Measurements from ENCODE around the gene HTT-AS.
"Not testable (repeated sequence)": the region's sequence is repeated elsewhere in the genome, so short reads cannot be mapped to it uniquely, and the experiment has no call there.

HTT-AS gene

GRCh38 chr4:3060946-3061345, 13.4 kb downstream of the HTT-AS start:
- H3K27ac ChIP-seq (ENCODE audit: low read depth, low read length): no peak overlapping the region
- no peak overlapping the region for H3K9ac ChIP-seq (ENCODE audit: low read length in 5 of 5)
- H3K9me3 ChIP-seq (ENCODE audit: control insufficient read depth in 5 of 5, low read length in 5 of 5): peaks cover 0 to 4% (median 0%) of the 10 kb centered on the region in 5 donors
- peaks cover 0 to 7% (median 7%) of the 10 kb centered on the region in 5 donors for H3K4me1 ChIP-seq (ENCODE audit: control insufficient read depth in 5 of 5, insufficient read depth in 5 of 5, low read length in 5 of 5)
- H3K4me3 ChIP-seq (ENCODE audit: low read depth in 1 of 5, low read length in 5 of 5): no peak overlapping the region
- no peaks in the 10 kb centered on the region for H3K36me3 ChIP-seq (ENCODE audit: control insufficient read depth in 5 of 5, insufficient read depth in 5 of 5, low read length in 5 of 5)
- H3K27me3 ChIP-seq (ENCODE audit: control insufficient read depth in 5 of 5, insufficient read depth in 4 of 5, low read length in 5 of 5): no peaks in the 10 kb centered on the region

- Histone ChIP-seq H3K4me3 (ENCODE audit: low read depth in 1 of 5, low read length in 5 of 5) (no peak overlapping the region), H3K9me3 (ENCODE audit: control insufficient read depth in 5 of 5, low read length in 5 of 5) (peaks cover 0 to 5% (median 0%) of the 10 kb centered on the region in 5 donors), H3K27ac (ENCODE audit: low read depth, low read length) (no peak overlapping the region), H3K4me1 (ENCODE audit: control insufficient read depth in 5 of 5, insufficient read depth in 5 of 5, low read length in 5 of 5) (peaks cover 0 to 7% (median 7%) of the 10 kb centered on the region in 5 donors), H3K36me3 (ENCODE audit: control insufficient read depth in 5 of 5, insufficient read depth in 5 of 5, low read length in 5 of 5) (no peaks in the 10 kb centered on the region), H3K27me3 (ENCODE audit: control insufficient read depth in 5 of 5, insufficient read depth in 4 of 5, low read length in 5 of 5) (no peaks in the 10 kb centered on the region), H3K9ac (ENCODE audit: low read length in 5 of 5) (no peak overlapping the region)
Observed at GRCh38 chr4:3059943-3060342, 14.4 kb downstream of the HTT-AS start.

DNA sequence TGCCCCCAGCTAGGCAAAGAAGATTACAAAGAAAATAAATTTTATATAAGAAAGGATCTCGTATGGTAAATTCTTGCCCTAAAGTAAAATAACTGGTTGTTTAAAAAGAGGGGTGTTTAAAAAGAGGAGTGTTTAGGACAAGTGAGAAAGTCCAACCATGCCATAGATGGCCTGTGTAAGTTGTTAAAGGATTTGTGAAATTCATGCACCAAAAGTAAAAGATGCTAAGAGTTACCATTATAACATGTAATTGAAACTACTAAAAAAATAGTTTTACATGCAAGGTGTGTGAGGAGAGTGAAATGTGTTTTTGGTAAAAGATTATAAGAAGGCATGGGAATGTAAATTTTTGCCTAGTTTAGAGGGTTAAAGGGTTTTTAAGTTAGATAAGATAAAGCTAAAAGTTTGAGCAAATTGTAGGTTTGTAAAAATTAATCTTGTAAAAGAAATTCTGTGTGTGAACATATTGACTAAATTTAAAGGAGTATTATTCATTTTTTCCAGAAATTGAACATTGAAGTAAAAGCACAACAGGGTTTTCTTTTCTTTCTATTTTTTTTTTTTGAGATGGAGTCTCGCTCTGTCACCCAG, 20.1 kb downstream of the HTT-AS start:
- H3K4me3 ChIP-seq (ENCODE audit: low read depth in 1 of 5, low read length in 5 of 5): no peak overlapping the region
- H3K27me3 ChIP-seq (ENCODE audit: control insufficient read depth in 5 of 5, insufficient read depth in 4 of 5, low read length in 5 of 5): no peaks in the 10 kb centered on the region
- peaks cover 0 to 7% (median 0%) of the 10 kb centered on the region in 5 donors for H3K4me1 ChIP-seq (ENCODE audit: control insufficient read depth in 5 of 5, insufficient read depth in 5 of 5, low read length in 5 of 5)
- H3K9ac ChIP-seq (ENCODE audit: low read length in 5 of 5): no peak overlapping the region
- no peak overlapping the region for H3K27ac ChIP-seq (ENCODE audit: low read depth, low read length)
- H3K9me3 ChIP-seq (ENCODE audit: control insufficient read depth in 5 of 5, low read length in 5 of 5): peaks cover 0 to 5% (median 0%) of the 10 kb centered on the region in 5 donors
- no peaks in the 10 kb centered on the region for H3K36me3 ChIP-seq (ENCODE audit: control insufficient read depth in 5 of 5, insufficient read depth in 5 of 5, low read length in 5 of 5)

DNA sequence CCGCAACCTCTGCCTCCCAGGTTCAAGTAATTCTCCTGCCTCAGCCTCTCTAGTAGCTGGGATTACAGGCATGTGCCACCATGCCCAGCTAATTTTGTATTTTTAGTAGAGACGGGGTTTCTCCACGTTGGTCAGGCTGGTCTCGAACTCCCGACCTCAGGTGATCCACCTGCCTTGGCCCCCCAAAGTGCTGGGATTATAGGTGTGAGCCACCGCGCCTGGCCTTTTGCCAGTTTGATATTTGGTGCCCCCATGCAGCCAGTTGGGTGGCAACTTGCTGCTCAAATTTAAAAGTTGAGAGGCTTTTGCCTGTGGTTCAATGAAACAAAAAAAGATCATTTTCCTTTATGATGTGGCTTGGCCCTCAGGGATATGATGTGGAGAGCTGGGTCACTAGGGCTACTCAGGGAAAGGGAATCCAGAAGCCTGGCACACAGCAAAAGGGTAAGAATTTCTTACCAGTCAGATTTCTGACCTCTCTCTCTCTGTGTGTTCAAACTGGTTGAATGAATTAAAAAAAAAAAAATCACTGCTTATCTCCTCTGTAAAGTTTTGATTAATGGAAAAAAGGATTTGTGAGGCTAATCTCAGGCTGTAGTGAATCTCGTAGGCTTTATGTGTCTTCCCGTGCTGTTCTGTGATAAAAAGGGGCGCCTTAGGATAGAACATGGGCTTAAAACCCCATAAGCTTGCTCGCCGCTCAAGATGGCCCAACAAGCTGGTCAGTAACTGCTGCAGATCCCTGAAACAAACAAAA, 23.0 kb downstream of the HTT-AS start:
- not testable (repeated sequence) for H3K4me3 ChIP-seq (ENCODE audit: low read depth in 1 of 5, low read length in 5 of 5); H3K27me3 ChIP-seq (ENCODE audit: control insufficient read depth in 5 of 5, insufficient read depth in 4 of 5, low read length in 5 of 5); H3K36me3 ChIP-seq (ENCODE audit: control insufficient read depth in 5 of 5, insufficient read depth in 5 of 5, low read length in 5 of 5); H3K9ac ChIP-seq (ENCODE audit: low read length in 5 of 5); H3K4me1 ChIP-seq (ENCODE audit: control insufficient read depth in 5 of 5, insufficient read depth in 5 of 5, low read length in 5 of 5); H3K27ac ChIP-seq (ENCODE audit: low read depth, low read length); H3K9me3 ChIP-seq (ENCODE audit: control insufficient read depth in 5 of 5, low read length in 5 of 5)

GRCh38 chr4:3047464-3048286, 26.7 kb downstream of the HTT-AS start:
- Histone ChIP-seq H3K4me3 (ENCODE audit: low read depth in 1 of 5, low read length in 5 of 5) (peak overlapping the region in 3 of 5 donors; percentile 27 to 50 (median 36)), H3K27ac (ENCODE audit: low read depth, low read length) (no peak overlapping the region), H3K4me1 (ENCODE audit: control insufficient read depth in 5 of 5, insufficient read depth in 5 of 5, low read length in 5 of 5) (peaks cover 0 to 14% (median 2%) of the 10 kb centered on the region in 5 donors), H3K36me3 (ENCODE audit: control insufficient read depth in 5 of 5, insufficient read depth in 5 of 5, low read length in 5 of 5) (no peaks in the 10 kb centered on the region), H3K9me3 (ENCODE audit: control insufficient read depth in 5 of 5, low read length in 5 of 5) (no peaks in the 10 kb centered on the region), H3K9ac (ENCODE audit: low read length in 5 of 5) (no peak overlapping the region), H3K27me3 (ENCODE audit: control insufficient read depth in 5 of 5, insufficient read depth in 4 of 5, low read length in 5 of 5) (no peaks in the 10 kb centered on the region)

DNA sequence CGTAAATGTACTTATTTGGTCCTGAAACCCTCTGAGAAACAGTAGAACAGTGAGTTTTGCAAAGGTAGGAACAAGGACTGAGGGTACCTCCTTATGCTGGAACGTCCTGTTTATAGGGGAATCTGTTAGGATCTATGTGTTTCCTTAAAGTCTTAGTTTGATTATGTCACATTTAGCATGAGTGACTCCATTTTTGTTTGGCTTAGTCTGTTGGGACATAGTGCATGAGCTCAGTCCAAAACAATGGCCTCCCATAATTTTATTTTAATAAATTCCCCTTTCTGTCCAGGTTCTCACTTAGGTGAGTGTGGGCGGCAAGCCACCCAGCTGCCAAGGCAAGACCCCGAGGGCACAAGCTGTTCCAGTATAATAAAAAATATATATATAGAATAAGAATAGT, 27.7 kb downstream of the HTT-AS start:
- Histone ChIP-seq H3K4me1 (ENCODE audit: control insufficient read depth in 5 of 5, insufficient read depth in 5 of 5, low read length in 5 of 5) (peaks cover 5 to 25% (median 13%) of the 10 kb centered on the region in 5 donors), H3K9ac (ENCODE audit: low read length in 5 of 5) (no peak overlapping the region), H3K4me3 (ENCODE audit: low read depth in 1 of 5, low read length in 5 of 5) (no peak overlapping the region), H3K36me3 (ENCODE audit: control insufficient read depth in 5 of 5, insufficient read depth in 5 of 5, low read length in 5 of 5) (no peaks in the 10 kb centered on the region), H3K9me3 (ENCODE audit: control insufficient read depth in 5 of 5, low read length in 5 of 5) (no peaks in the 10 kb centered on the region), H3K27me3 (ENCODE audit: control insufficient read depth in 5 of 5, insufficient read depth in 4 of 5, low read length in 5 of 5) (no peaks in the 10 kb centered on the region), H3K27ac (ENCODE audit: low read depth, low read length) (no peak overlapping the region)

DNA sequence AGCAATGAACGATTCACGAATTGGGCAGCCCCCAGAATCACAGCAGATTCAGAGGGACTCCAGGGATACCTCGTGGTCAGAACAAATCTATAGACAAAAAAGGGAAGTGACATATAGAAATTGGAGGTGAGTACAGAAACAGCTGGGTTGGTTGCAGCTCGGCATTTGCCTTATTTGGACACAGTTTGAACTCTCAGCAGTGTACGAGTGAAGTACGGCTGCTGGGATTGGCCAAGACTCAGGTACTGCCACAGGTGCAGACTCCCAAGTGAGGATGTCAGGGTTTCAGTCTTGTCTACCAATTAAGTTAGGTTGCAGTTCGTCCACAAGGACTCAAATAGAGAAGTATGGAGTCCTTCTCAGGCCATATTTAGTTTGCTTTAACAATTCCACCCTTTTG, 28.2 kb downstream of the HTT-AS start:
- H3K9ac ChIP-seq (ENCODE audit: low read length in 5 of 5): no peak overlapping the region
- H3K9me3 ChIP-seq (ENCODE audit: control insufficient read depth in 5 of 5, low read length in 5 of 5): no peaks in the 10 kb centered on the region
- H3K27ac ChIP-seq (ENCODE audit: low read depth, low read length): no peak overlapping the region
- H3K4me1 ChIP-seq (ENCODE audit: control insufficient read depth in 5 of 5, insufficient read depth in 5 of 5, low read length in 5 of 5): peaks cover 5 to 30% (median 17%) of the 10 kb centered on the region in 5 donors
- H3K4me3 ChIP-seq (ENCODE audit: low read depth in 1 of 5, low read length in 5 of 5): no peak overlapping the region
- no peaks in the 10 kb centered on the region for H3K27me3 ChIP-seq (ENCODE audit: control insufficient read depth in 5 of 5, insufficient read depth in 4 of 5, low read length in 5 of 5)
- no peaks in the 10 kb centered on the region for H3K36me3 ChIP-seq (ENCODE audit: control insufficient read depth in 5 of 5, insufficient read depth in 5 of 5, low read length in 5 of 5)

DNA sequence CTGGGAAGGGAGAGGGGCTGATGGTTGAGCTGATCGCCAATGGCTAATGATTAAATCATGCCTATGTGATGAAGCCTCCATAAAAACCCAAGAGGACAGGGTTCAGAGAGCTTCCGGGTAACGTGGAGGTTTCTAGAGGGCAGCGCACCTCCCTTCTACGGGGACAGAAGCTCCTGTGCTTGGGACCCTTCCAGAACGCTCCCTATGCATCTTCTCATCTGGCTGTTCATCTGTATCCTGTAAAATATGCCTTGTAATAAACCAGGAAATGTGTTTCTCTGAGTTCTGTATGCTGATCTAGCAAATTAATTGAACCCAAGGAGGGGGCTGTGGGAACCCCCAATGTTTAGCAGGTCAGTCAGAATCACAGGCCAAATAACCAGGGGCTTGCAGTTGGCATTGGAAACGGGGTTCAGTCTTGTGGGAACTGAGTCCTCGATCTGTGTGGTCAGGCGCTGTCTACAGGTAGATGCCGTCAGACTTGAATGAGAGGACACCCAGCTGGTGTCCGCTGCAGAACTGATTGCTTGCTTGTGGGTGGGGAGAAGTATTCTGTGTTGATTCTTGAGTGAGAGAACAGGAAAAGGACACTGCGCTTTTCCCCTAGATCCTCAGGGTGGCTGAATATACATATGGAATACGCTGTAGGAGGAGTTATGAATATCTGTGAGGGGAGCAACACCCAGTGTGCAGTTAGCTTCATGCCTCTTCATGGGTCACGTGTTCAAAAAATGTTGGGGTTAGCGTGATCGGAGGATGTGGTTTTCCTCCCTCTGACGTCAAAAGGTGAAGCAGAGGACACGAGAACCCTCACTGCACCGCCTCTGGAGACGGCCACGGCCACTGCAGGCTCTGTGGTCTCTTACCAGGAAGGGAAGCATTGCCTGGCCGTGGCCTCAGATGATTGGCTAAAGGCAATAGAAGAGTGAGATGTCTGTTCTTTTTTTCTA, 29.2 kb downstream of the HTT-AS start:
- H3K27me3 ChIP-seq (ENCODE audit: control insufficient read depth in 5 of 5, insufficient read depth in 4 of 5, low read length in 5 of 5): no peaks in the 10 kb centered on the region
- no peak overlapping the region for H3K4me3 ChIP-seq (ENCODE audit: low read depth in 1 of 5, low read length in 5 of 5)
- no peaks in the 10 kb centered on the region for H3K36me3 ChIP-seq (ENCODE audit: control insufficient read depth in 5 of 5, insufficient read depth in 5 of 5, low read length in 5 of 5)
- H3K27ac ChIP-seq (ENCODE audit: low read depth, low read length): no peak overlapping the region
- no peaks in the 10 kb centered on the region for H3K9me3 ChIP-seq (ENCODE audit: control insufficient read depth in 5 of 5, low read length in 5 of 5)
- peaks cover 5 to 35% (median 22%) of the 10 kb centered on the region in 5 donors for H3K4me1 ChIP-seq (ENCODE audit: control insufficient read depth in 5 of 5, insufficient read depth in 5 of 5, low read length in 5 of 5)
- no peak overlapping the region for H3K9ac ChIP-seq (ENCODE audit: low read length in 5 of 5)

GRCh38 chr4:3043282-3044020, 30.9 kb downstream of the HTT-AS start:
- H3K36me3 ChIP-seq (ENCODE audit: control insufficient read depth in 5 of 5, insufficient read depth in 5 of 5, low read length in 5 of 5): no peaks in the 10 kb centered on the region
- H3K27ac ChIP-seq (ENCODE audit: low read depth, low read length): no peak overlapping the region
- no peak overlapping the region for H3K4me3 ChIP-seq (ENCODE audit: low read depth in 1 of 5, low read length in 5 of 5)
- peaks cover 5 to 37% (median 22%) of the 10 kb centered on the region in 5 donors for H3K4me1 ChIP-seq (ENCODE audit: control insufficient read depth in 5 of 5, insufficient read depth in 5 of 5, low read length in 5 of 5)
- H3K9me3 ChIP-seq (ENCODE audit: control insufficient read depth in 5 of 5, low read length in 5 of 5): no peaks in the 10 kb centered on the region
- H3K27me3 ChIP-seq (ENCODE audit: control insufficient read depth in 5 of 5, insufficient read depth in 4 of 5, low read length in 5 of 5): no peaks in the 10 kb centered on the region
- no peak overlapping the region for H3K9ac ChIP-seq (ENCODE audit: low read length in 5 of 5)

Measured in subcutaneous abdominal adipose tissue (tissue), 5 donors.